Middle frontal gyrus (tissue), 1 donor: ENCODE results near the gene OOSP4A.
A peak's percentile ranks its signal among the peaks of the same experiment; 100 is the strongest.

Experiments used
- DNase-seq: peaks from one replicate; pipeline ENCODE4 v3.0.0-alpha.2; 2015; ENCODE audit warnings: low spot score; ENCODE audit errors: extremely low spot score

Gene OOSP4A

DNA sequence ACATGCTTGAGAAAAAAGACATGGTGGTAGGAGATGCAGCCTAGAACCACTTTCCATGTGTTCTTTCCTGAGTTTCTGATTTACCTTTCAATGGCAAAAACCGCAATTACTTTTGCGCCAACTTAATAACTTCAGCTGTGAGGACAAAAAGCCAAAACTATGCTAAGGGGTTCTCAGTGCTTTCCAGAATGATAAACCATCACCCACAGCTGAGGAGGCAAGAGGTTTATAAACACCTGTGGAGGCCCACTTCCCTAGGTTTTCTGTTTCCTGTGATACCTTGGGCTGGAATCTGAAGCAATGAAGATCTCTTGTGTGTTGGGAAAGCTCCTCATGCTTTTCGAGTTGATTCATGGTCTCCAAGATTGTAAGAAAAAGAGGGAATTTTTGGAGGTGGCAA, at the start of gene OOSP4A:
Gene OOSP4A (plus strand): TSS at position 301 of the 400 bp plus-strand sequence. CDS start 0 bp downstream, at position 301.
- DNase-seq: no peak

DNA sequence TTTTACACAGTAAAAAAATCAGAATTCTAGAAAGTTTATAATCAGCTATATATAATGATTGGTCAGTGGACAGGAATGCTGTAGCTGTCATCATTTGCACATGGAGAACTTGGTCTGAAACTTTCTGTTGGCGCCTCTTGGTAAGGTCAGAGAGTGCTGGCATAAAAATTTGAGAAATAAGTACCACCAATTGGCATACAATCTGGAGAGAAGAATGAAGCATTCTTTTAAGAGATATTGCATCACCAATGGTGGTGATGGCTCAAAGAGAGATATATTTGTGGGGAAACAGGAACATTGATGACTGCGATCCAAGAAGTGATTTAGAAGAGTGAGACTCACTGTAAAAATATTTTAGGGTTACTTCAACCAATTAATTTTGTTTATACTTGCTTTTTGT, 45.4 kb upstream of the OOSP4A start:
- DNase-seq: no peak

GRCh38 chr11:59918987-59919589, 44.7 kb upstream of the OOSP4A start:
- DNase-seq: no peak

DNA sequence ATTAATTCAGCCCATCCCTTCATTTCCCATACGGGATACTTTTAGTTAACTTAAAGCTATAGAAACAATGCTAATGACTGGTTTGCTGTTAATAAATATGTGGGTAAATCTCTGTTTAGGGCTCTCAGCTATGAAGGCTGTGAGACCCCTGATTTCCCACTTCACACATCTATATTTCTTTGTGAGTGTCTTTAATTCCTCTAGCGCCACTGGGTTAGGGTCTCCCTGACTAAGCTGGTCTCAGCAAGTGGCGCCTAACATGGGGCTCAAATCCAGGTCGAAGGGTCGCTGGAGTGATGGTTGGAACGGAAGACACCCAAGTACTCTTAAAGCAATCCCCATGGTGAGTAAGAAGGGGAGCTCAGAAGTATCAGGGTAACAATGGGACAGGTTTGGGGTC, 40.0 kb upstream of the OOSP4A start:
- DNase-seq: no peak

GRCh38 chr11:59931688-59932087, 32.1 kb upstream of the OOSP4A start:
- DNase-seq: no peak

DNA sequence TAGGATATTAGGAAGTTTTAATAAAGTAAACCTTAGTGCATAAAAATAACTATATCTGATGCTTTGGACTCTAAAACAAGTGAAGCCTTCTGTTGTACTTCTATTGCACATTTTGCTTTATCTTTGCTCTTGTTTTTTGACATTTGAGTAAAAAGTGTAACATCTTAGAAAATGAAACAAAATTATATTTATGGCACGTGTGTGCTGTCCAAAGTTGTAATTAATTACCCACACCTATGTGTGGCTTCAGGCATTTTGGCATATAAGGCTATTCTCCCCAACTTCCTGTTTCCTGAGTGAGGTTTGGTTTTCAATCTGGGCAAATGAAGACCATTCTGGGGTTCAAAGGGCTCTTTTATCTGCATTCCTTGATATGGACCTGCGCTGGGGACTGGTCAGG, 25.7 kb upstream of the OOSP4A start, which contains the start of gene OOSP1:
Gene OOSP1 (plus strand): TSS at position 301 of the 400 bp plus-strand sequence. CDS start 23 bp downstream, at position 324.
- no peak for DNase-seq

- no peak for DNase-seq
These were observed 25.1 kb upstream of the OOSP4A start for GRCh38 chr11:59938718-59939117.

- DNase-seq: no peak
These were observed 24.4 kb upstream of the OOSP4A start for GRCh38 chr11:59939482-59939881.

DNA sequence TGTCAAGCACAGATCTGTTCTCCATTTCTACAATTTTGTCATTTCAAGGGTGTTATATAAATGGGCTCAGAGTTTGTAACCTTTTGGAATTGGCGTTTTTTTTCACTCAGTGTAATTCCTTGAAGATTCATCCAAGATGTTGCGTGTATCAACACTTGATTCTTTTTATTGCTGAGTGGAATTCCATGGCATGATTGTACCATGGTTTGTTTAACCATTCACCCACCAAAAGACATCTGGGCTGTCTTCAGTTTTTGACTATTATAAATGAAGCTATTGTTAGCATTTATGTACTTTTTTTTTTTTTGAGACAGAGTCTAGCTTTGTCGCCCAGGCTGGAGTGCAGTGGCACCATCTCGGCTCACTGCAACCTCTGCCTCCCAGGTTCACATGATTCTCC, 22.7 kb upstream of the OOSP4A start:
- DNase-seq: no peak

DNA sequence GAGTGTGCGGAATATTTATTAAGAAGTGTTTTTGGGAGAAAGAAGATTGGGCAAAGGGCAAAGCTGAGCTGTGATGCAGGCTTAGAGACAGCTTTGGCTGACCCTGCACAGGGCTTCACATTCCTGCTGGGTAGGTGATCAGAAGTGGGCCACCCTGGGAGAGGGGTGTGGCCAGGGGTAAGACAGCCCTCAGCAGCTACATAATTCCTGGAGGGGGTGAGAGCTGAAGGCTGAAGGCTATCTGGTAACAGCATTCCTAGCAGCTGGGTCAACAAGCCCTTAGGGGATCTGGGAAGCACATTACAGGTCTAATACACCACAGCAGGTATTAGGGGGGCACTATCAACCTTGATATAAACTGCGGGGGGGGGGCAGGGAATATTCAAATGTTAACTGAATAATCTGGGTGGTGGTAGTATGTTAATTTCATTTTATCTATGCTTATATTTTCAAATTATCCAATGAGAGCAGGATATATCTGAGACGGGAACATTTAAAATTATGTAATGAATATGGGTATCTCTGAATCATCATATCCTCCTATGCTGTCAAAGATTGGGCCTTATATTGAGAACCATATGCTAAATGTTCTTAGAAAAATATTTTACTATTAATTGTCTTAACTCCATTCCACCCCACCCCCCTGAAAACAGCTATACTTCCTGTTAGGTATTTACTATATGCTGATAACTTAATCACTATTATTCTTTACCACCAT, 19.7 kb upstream of the OOSP4A start:
- DNase-seq: no peak

DNA sequence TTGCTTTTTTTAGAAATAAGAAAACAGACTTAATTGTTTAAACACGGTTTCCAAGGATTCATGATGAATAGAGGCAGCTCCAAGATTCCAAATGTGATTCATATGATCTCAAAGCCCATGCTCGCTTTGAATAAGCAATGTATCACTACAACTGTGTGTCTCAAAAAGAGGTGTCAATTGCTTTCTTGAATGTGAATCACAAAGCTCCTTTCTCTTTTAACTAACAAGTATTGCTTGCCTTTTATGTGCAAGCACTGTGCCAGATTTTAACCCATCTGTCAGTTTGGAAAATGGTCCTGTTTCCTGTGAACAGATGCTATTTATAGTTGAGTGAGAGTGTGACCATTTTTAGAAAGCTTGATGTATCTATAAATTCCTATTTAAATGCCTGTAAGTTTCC, 19.1 kb upstream of the OOSP4A start:
- peak; percentile 69 for DNase-seq

GRCh38 chr11:59953463-59954218, 10.2 kb upstream of the OOSP4A start:
- DNase-seq: no peak

DNA sequence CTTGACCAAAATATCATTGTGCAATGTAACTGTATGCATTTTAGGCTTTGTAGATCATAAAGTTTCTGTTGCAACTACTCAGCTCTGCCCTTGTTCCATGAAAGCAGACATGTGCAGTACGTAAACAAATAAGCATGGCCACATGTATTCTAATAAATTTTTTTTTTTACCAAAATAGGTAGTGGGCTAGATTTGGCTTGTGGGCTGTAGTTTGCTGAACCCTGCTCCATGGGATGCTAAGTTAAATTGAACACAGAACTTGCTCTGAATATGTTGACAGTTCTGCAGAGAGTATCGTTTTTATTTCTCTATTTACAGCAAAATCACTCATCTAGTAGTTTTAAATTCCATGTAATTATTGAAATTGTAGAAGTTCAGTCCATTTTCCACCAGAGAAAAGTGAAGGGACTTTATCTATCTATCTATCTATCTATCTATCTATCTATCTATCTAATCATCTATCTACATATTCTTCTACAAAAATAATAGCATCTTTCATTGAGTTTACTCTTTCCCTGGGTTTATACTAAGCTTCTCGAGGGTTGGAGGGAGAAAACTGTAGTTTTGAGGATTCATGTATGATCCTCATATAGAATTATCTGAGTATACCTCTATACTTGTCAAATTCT, 9.5 kb upstream of the OOSP4A start:
- DNase-seq: no peak

DNA sequence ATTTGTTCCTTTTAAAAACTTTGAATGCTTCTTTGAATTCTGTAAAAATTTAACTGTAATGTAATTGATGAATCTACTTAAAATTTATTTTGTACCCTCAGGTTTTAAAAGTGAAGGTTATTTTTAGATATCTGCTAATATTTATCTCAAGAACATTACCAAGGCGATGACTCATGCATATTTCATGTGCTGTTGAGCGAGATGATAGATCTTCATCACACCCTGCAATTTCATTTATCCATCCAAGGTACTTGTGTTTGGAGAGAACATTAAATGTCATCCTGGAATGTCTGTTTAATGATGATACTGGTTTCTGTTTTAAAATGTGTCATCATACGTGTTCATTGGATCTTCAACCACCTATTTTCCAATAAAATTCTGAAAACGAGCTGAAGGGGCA, 6.7 kb upstream of the OOSP4A start:
- DNase-seq: no peak

DNA sequence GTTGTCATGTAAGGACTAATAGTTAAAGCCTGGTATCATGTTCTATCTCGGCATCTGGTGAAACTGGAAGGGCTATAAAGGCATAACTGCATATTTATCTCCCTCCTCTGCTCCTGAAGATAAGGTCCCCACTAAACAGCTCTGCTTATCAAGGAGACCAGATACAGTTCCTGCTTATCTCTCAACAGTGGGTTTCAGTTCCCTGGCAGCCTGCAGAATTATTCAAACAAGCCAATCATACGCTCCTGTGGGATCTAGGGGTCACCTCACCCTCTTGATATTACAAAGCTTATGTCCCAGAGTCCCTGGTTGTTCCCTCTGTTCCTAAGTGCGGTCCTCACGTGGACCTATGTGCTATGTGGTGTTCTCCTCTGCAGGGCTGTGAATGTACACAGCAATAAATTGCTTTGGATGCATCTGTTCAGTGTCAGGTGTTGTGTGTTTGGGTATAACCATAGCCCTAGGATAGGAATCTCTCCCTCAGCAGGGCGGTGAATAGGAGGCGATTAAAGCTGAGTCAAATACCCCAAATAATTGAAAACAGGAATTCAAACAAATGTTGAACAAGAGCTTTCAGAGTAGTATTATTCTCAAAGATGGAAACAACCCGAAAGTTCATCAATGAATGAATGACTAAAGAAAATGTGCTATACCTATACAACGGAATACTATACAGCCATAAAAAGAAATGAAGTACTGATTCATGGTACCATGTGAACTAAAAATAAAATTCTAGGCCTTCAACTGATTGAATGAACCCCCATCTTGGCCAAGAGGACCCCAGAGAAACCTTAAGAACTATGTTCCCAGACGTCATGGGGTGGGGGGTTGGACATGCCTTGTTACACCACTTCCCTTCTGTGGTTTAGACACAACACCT, 3.1 kb upstream of the OOSP4A start:
- no peak for DNase-seq

DNA sequence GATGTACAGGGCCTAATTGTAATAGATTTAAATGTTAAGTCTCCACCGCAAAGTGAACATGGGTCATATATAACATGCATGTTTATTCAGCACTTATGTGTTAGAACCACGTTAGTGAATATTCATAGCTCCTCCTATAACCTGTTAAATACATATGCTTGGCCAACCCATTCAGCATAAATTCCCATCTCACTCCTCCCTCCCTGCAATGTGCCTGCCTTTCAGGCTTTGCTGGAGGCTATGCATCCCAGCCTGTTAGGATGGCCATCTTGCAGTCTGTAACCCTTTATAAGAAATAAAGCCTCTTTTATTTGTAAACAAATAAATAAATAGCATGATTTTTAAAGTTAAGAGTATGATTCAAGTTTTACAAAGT, 1.7 kb upstream of the OOSP4A start:
- no peak for DNase-seq

DNA sequence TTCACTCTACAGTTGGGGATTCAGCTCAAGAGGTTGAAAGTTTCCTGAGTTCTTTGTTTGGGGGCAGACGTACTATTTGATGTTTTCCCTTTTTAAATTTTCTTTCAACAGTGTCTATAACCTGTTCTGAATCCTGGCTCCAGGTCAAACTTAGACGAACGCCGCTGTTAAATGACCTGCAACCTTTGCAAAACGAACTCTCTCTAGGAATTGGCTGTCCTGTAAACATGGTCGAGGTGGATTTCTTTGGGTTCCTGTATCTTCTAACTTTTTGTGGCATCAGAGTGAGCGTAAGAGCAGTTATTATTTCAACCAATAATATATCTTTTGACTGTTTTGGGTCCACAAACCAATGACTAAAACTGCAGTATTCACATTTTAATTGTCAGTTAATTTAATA, 1.6 kb downstream of the OOSP4A start:
- no peak for DNase-seq

- DNase-seq: no peak
These were observed 2.4 kb downstream of the OOSP4A start for GRCh38 chr11:59966201-59966600.

DNA sequence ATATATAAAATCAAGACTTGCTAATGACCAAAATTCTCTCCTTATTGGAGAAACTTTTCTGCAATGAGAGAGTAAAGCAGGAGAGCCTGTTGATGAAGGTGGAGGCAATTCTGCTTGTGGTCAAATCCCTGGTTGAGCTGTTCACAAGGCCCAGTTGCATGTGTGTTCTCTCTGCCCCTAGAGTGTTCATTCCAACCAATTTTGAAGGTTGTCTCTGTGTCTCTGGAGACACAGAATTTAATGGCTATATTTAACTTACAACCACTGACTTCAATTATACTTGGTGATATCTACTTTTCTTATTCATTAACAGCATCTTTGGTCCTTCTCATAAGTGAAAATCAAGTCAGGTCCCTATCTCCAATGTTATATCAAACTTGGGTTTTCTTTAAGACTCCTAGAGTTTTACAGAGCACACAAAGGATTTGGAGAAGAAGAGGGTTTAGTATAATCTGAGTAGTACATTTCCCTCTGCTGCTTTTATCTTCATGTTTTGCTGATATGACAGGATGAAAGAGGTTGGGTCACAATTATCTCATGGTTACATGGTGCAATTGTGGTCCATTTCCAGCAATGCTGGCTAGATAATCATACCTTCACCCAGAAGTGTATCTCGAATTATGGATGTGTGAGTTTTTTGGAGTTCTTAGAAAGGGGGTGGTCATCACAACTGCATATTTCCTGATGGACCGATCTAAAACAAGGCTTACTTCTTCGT, 4.0 kb downstream of the OOSP4A start:
- DNase-seq: no peak

DNA sequence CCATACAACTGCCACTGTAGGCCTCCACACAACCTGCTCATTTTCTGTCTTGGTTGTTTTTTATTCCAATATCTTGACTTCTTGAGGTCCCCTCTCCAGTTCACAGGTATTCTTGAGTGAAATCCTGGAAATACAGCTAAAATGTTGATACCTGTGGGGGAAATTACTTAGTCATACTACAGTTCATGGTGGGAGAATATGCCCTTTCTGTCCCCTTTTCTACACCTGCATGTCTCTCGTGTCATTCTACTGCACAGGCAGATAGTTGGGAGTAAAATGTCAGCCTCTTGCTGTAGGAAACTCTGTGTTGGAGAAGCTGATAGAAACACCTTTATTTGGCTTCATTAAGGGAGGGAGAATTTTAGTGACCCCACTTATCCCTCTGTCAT, 4.6 kb downstream of the OOSP4A start:
- DNase-seq: no peak
